Measurements from ENCODE around the gene TMEM121B. TPM values are rescaled to one million over a fixed set of nuclear protein-coding genes. Genes with fewer than 3 reads are reported as not detected.

TMEM121B gene
- total RNA-seq, 1 experiment from 2014 or later: 8.1 TPM

DNA sequence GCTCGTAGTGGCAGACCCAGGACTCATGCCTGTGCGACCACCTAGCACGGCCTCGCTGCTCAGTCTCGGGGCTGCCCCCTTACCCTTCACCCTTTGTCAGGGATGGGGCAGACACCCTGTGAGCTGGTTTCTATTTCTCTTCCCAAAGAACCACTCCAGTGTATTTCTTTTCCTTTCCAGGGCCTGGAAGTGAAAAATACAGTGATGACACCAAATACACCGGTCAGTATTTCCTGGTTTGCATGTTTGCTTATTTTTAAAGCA lies 13.7 kb downstream of the TMEM121B start:
- no peak overlapping the region for H4K91ac ChIP-seq (ENCODE audit: insufficient read length, low read depth, low read length)
- H3K4ac ChIP-seq (ENCODE audit: low read depth, low read length): no peak overlapping the region
- H3K23ac ChIP-seq (ENCODE audit: insufficient read length, low read depth, low read length): no peak overlapping the region
- no peak overlapping the region for H3K4me2 ChIP-seq (ENCODE audit: insufficient read depth, insufficient read length, low read length)
- no peaks in the 10 kb centered on the region for H3K27me3 ChIP-seq (ENCODE audit: insufficient read depth, low read length)
- no peaks in the 10 kb centered on the region for H3K79me2 ChIP-seq (ENCODE audit: insufficient read depth, low read length)
- WGBS (ENCODE audit: extremely low coverage, insufficient read length, low lambda C conversion rate): no CpG with 5 or more reads among the region's 6 CpGs
- no peak for DNase-seq
- no peaks in the 10 kb centered on the region for H4K20me1 ChIP-seq (ENCODE audit: control insufficient read depth, insufficient read depth, insufficient read length)
- TF ChIP-seq, protein P1, sequence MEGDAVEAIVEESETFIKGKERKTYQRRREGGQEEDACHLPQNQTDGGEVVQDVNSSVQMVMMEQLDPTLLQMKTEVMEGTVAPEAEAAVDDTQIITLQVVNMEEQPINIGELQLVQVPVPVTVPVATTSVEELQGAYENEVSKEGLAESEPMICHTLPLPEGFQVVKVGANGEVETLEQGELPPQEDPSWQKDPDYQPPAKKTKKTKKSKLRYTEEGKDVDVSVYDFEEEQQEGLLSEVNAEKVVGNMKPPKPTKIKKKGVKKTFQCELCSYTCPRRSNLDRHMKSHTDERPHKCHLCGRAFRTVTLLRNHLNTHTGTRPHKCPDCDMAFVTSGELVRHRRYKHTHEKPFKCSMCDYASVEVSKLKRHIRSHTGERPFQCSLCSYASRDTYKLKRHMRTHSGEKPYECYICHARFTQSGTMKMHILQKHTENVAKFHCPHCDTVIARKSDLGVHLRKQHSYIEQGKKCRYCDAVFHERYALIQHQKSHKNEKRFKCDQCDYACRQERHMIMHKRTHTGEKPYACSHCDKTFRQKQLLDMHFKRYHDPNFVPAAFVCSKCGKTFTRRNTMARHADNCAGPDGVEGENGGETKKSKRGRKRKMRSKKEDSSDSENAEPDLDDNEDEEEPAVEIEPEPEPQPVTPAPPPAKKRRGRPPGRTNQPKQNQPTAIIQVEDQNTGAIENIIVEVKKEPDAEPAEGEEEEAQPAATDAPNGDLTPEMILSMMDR (conservative IDR thresholded peaks at IDR 0.05): no peak
- H2BK20ac ChIP-seq (ENCODE audit: low read depth, low read length, poor library complexity, severe bottlenecking): no peak overlapping the region
- Mint-ChIP-seq H3K4me3 (no peak overlapping the region), H3K4me1 (peaks cover 0 to 8% of the 10 kb centered on the region in 2 experiments; a peak in 3 of 4 replicates), H3K36me3 (ENCODE audit: insufficient read depth in 1 of 3, low read depth in 3 of 3) (peaks cover 2 to 12% (median 6%) of the 10 kb centered on the region in 3 experiments; a peak in 4 of 7 replicates), H3K9me3 (no peaks in the 10 kb centered on the region; a peak in 1 of 5 replicates), H3K27me3 (ENCODE audit: low read depth) (no peaks in the 10 kb centered on the region), H3K27ac (no peak overlapping the region)
- no peaks in the 10 kb centered on the region for H3K79me1 ChIP-seq (ENCODE audit: insufficient read depth, low read depth, low read length, poor library complexity, severe bottlenecking)
- H2BK120ac ChIP-seq (ENCODE audit: low read depth, low read length, poor library complexity, severe bottlenecking): no peak overlapping the region
- no peaks in the 10 kb centered on the region for H3K23me2 ChIP-seq (ENCODE audit: insufficient read length, low read depth, low read length, poor library complexity, severe bottlenecking)
- no peaks in the 10 kb centered on the region for H3K9me3 ChIP-seq (ENCODE audit: control insufficient read depth, low read depth, low read length)
- H2AFZ ChIP-seq (ENCODE audit: low read length): no peak overlapping the region
- no peaks in the 10 kb centered on the region for H3K4me1 ChIP-seq (ENCODE audit: insufficient read depth, low read length)
- H3K27ac ChIP-seq (ENCODE audit: insufficient read length, low read depth, low read length): no peak overlapping the region
- no peak overlapping the region for H2BK5ac ChIP-seq (ENCODE audit: insufficient read length, low read length)
- no peak overlapping the region for H3K56ac ChIP-seq (ENCODE audit: insufficient read length, low read depth, low read length)
- no peak overlapping the region; the same call in 1 of the 2 replicates for H3K14ac ChIP-seq (ENCODE audit: insufficient read depth, low read length)
- H3K9ac ChIP-seq (ENCODE audit: extremely low read depth, insufficient read length, low read length): no peak overlapping the region
- H3T11ph ChIP-seq (ENCODE audit: low read length): no peak overlapping the region
- no peak overlapping the region for H4K8ac ChIP-seq (replicated peaks; ENCODE audit: insufficient read length, low read depth, low read length)
- no peak overlapping the region for H4K5ac ChIP-seq (ENCODE audit: insufficient read length, low read depth, low read length)
- no peak overlapping the region for H3K18ac ChIP-seq (ENCODE audit: insufficient read length, low read depth, low read length)
- no peak overlapping the region for H2BK15ac ChIP-seq (ENCODE audit: low read depth, low read length)
- no peak overlapping the region for H2BK12ac ChIP-seq (ENCODE audit: insufficient read length, low read depth, low read length)
- H2AK5ac ChIP-seq (ENCODE audit: insufficient read length, low read length): no peak overlapping the region

Measured in H9 (cell line).